Endometrial microvascular endothelial cells (primary cell): ENCODE results near the gene TRERF1. TPM values are rescaled to one million over a fixed set of nuclear protein-coding genes. Genes with fewer than 3 reads are reported as not detected.

Source experiments
- in situ Hi-C: cut with HindIII; loops from 2 replicates; pipeline ENCODE4 v1.10.0; 2017; ENCODE audit warnings: low sequenced_read_pairs, low pct_unique_long_range_greater_than_20kb; ENCODE audit errors: inconsistent ontology term
- total RNA-seq: library from RNA; depleted of rRNA; stranded (reverse); fragments of >200 nt; gene quantifications from one replicate; pipeline ENCODE4 v1.2.3, GENCODE V29; 2015; ENCODE audit errors: inconsistent ontology term

The TRERF1 gene
- total RNA-seq, 1 donor from 2014 or later: 0.09 TPM

GRCh38 chr6:42350911-42351310 is 100.8 kb downstream of the TRERF1 start:
- in situ Hi-C loops: no loop called here

GRCh38 chr6:42349753-42350511 is 101.8 kb downstream of the TRERF1 start:
- in situ Hi-C loops: no loop called here

- in situ Hi-C loops: no loop called here
These were observed 104.3 kb downstream of the TRERF1 start for GRCh38 chr6:42347456-42347855.

- in situ Hi-C loops: no loop called here
These were observed 105.9 kb downstream of the TRERF1 start for GRCh38 chr6:42345696-42346416.

GRCh38 chr6:42344756-42345155 is 107.0 kb downstream of the TRERF1 start:
- in situ Hi-C loops: no loop called here

GRCh38 chr6:42341771-42342553 is 109.8 kb downstream of the TRERF1 start:
- in situ Hi-C loops: no loop called here

GRCh38 chr6:42341221-42341620 is 110.5 kb downstream of the TRERF1 start:
- in situ Hi-C loops: no loop called here

DNA sequence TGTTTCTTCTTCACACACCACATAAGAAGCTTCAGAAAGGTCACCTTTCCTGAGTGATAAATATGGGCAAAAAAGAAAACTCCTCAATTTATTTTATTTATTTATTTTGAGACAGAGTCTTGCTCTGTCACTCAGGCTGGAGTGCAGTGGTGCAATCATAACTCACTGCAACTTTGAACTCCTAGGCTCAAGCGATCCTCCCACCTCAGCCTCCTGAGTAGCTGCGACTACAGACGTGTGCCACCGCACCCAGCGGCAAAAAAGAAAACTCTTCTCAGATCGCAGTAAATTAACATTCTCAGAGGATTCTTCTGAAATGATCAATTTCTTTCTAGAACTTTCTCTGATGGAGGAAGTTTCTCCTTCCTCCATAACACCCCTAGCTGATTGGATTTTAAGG is 111.2 kb downstream of the TRERF1 start:
- in situ Hi-C loops: no loop called here

- in situ Hi-C loops: no loop called here
These were observed 111.7 kb downstream of the TRERF1 start for GRCh38 chr6:42339991-42340401.

DNA sequence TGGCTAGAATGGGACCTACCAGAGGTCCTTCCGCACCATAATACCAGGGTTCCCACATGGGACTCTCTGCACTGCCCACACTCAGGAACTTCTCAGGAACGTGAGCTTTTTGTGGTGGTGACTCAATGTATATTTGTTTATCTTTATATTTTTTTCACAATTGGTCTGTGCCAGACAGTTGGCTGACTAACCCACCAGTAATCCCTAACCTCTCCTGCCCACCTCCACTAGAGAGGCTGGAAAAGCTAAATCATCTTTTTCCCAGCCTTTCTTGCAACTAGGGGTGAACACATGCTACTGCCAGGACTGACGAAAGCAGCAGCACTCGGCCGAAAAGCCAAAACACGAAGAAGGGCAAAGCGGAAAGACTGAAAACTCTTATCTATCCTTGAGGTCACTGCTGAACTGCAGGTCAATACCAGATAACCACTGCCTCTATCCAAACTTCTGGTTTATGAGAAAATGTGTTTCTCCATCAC is 112.9 kb downstream of the TRERF1 start:
- in situ Hi-C loops: no loop called here

DNA sequence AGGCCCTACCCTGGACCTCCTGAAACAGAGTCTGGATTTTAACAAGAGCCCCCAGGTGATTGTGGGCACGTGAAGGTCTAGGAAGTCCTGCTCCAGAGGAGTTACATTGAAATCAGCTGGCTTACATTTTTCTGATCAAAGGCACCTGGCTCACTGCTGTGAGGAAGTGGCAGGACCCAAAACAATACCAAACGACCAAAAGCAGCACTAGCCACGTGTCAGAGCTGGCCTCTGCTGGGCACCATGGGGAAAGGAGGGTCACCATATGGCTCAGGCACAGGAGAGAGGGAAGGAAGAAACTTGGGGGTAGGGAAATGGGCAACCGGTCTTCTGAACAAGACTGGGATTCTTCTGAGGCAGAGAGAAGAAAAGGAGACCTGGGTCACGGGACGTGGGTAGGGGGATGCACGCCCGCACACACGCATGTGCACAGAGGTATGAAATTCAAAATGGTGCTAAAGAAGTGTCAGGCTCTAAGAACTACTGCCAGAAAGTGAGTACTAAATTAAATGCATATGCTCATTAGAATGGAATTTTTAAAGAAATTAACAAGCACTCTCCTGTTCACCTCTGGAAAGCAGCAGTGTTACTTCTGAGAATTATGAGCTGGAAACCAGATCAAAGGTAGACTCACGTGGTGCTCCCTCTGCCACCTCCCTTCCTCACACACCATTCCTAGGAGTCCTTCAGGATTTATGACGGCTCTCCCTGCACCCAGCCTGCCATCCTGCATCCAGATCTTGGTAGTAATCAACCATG is 113.6 kb downstream of the TRERF1 start:
- in situ Hi-C loops: no loop called here

GRCh38 chr6:42336431-42336830 is 115.3 kb downstream of the TRERF1 start:
- in situ Hi-C loops: no loop called here

DNA sequence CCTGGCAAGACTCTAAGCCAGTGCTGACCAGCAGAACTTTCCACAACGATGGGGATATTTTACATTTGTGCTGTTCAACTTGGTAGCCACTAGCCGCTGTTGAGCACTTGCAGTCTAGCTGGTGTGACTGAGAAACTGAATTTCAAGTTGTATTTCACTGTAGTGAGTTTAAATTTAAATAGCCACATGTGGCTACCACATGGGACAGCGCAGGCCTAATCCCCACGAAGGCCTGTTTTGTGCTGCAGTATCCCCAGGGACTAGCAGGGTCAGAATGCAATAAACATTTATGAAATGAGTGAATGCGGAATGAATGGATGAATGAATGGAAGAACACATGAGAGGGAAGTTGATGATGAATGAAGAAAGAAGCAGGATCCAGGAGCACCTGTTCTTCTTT is 115.8 kb downstream of the TRERF1 start:
- in situ Hi-C loops: no loop called here

DNA sequence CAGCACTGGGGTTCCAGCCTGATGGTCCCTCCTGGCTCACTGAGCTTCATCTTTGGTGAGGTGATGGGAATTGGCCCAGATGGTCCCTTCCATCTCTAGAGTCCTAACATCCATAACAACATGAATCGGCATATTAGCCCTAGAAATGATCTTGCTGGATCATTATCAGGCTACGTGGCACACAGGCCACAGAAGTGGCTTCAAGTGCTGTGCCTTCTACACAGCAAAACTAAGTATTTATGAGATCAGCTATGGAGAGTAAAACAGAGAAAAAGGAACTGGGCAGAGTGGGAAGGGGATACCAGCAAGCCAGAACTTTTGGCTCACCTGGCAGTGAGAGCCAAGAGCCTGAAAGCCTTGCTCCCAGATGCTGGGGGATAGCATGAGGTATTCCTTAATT is 116.9 kb downstream of the TRERF1 start:
- in situ Hi-C loops: no loop called here

GRCh38 chr6:42333612-42334011 is 118.1 kb downstream of the TRERF1 start:
- in situ Hi-C loops: no loop called here

- in situ Hi-C loops: no loop called here
These were observed 118.8 kb downstream of the TRERF1 start for GRCh38 chr6:42332916-42333315.

- in situ Hi-C loops: no loop called here
These were observed 120.7 kb downstream of the TRERF1 start for GRCh38 chr6:42331019-42331418.

DNA sequence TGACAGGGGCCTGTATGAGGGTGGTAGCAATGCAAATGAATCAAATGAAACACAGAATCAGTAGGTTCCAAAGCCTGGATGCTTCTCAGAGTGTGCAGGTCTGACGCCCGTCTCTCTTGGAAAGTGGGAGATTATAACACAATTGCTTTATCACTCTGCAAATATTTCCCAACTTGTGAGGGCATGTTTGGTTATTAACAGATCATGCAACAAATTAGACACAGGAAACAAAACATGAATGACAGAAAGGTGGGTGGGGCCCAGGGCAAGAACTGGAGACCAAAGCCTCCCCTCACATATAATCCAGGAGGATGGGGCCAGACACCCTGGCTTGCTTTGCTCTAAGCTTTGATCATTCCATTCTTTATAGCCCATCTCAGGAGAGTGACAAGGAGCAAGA is 125.5 kb downstream of the TRERF1 start:
- in situ Hi-C loops: no loop called here
